ENCODE data around the gene RMI1.
"Not testable (repeated sequence)": the region's sequence is repeated elsewhere in the genome, so short reads cannot be mapped to it uniquely, and the experiment has no call there.

RMI1 gene

GRCh38 chr9:84024041-84024575, 43.5 kb downstream of the RMI1 start:
- DNase-seq, result no peak

DNA sequence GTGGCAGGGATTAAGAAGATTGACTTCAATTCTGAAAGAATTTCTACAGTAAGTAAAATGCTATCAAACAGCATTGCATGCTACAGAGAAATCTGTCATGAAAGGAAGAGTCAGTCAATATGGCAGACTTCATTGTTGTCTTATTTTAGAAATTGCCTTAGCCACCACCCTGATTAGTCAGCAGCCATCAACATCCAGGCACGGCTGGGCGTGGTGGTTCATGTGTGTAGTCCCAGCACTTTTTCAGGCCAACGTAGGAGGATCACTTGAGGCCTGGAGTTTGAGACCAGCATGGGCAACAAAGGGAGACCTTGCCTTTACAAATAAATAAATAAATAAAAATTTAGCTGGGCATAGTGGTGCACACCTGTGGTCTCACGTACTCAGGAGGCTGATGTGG, 46.6 kb downstream of the RMI1 start:
- DNase-seq, result no peak

DNA sequence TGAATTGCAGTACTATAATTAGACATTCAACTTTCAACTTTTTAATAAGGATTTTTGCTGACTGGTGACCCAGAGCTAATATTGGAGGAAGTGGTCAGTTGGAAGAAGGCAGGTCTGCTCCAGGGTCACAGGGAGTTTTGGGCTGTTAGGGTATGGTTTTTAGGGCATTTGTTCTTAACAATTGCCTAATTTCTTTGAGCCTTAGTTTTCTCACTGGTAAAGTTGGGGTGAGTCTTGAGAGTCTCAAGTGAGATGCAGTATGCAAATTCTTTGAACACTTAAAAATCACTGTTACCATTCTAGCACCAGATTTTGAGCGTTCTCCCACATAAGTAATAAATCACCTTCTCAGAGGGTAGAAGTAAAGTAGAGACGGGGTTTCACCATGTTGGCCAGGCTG, 50.9 kb downstream of the RMI1 start:
- no peak for DNase-seq

- DNase-seq, result not testable (repeated sequence)
Measured at GRCh38 chr9:84041857-84042256, 61.3 kb downstream of the RMI1 start.

DNA sequence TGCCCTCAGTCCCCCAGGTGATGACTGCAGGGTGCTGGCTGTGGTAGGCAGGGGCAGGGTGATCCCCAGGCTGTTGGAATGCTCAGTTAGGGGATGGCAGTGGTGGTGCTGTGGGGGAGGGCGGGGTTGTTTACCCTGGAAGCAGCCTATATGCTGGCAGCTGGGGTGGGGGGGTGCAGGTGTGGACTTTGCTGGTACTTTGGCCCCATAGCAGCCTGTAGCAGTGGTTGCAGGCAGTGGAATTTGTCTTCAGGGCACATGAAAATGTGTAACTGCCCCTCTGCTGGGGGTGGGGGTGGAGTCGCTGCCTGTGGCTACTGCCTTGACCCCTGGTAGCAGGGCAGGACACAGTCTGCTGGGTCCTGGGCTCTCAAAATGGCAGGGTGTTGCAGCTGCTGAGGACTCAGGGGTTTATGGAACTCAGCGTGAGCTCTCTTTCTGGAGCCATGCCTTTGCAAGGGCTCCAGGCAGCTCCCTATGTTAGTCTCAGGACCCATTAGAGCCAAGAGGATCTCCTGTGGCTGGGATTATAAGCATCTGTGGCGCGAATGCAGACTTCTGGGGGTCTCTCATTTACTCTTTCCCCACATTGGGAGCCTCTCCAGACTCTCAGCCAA, 65.0 kb downstream of the RMI1 start:
- no peak for DNase-seq

Data from hematopoietic multipotent progenitor cell treated with erythropoietin and hydrocortisone succinate and interleukin-3 and kit ligand, for 6 days (in vitro differentiated cells).